ENCODE data around the gene MPRIP.

Gene MPRIP

GRCh38 chr17:17084941-17085340 is 42.7 kb downstream of the MPRIP start:
- DNase-seq (ENCODE audit: low read depth, low spot score) = no peak

- DNase-seq (ENCODE audit: low read depth, low spot score) = no peak
These were observed 44.3 kb downstream of the MPRIP start for GRCh38 chr17:17086585-17086984.

- no peak for DNase-seq (ENCODE audit: low read depth, low spot score)
These were observed 45.3 kb downstream of the MPRIP start for GRCh38 chr17:17087424-17088015.

- DNase-seq (ENCODE audit: low read depth, low spot score) = no peak
These were observed 45.8 kb downstream of the MPRIP start for GRCh38 chr17:17088086-17088485.

GRCh38 chr17:17088541-17089525 is 46.6 kb downstream of the MPRIP start:
- DNase-seq (ENCODE audit: low read depth, low spot score) = no peak

- DNase-seq (ENCODE audit: low read depth, low spot score) = no peak
These were observed 47.8 kb downstream of the MPRIP start for GRCh38 chr17:17089796-17090641.

GRCh38 chr17:17090642-17091103 is 48.4 kb downstream of the MPRIP start:
- no peak for DNase-seq (ENCODE audit: low read depth, low spot score)

- no peak for DNase-seq (ENCODE audit: low read depth, low spot score)
These were observed 49.0 kb downstream of the MPRIP start for GRCh38 chr17:17091276-17091675.

GRCh38 chr17:17091856-17092756 is 49.8 kb downstream of the MPRIP start:
- no peak for DNase-seq (ENCODE audit: low read depth, low spot score)

- no peak for DNase-seq (ENCODE audit: low read depth, low spot score)
These were observed 51.5 kb downstream of the MPRIP start for GRCh38 chr17:17093764-17094163.

- DNase-seq (ENCODE audit: low read depth, low spot score) = no peak
These were observed 54.4 kb downstream of the MPRIP start for GRCh38 chr17:17096438-17097178.

GRCh38 chr17:17097763-17098345 is 55.6 kb downstream of the MPRIP start:
- no peak for DNase-seq (ENCODE audit: low read depth, low spot score)

- no peak for DNase-seq (ENCODE audit: low read depth, low spot score)
These were observed 56.4 kb downstream of the MPRIP start for GRCh38 chr17:17098551-17099179.

GRCh38 chr17:17102176-17102575 is 59.9 kb downstream of the MPRIP start:
- DNase-seq (ENCODE audit: low read depth, low spot score) = no peak

GRCh38 chr17:17103160-17103559 is 60.9 kb downstream of the MPRIP start:
- DNase-seq (ENCODE audit: low read depth, low spot score) = no peak

GRCh38 chr17:17104036-17104435 is 61.8 kb downstream of the MPRIP start:
- no peak for DNase-seq (ENCODE audit: low read depth, low spot score)

GRCh38 chr17:17104494-17104893 is 62.2 kb downstream of the MPRIP start:
- DNase-seq (ENCODE audit: low read depth, low spot score) = no peak

GRCh38 chr17:17105976-17106375 is 63.7 kb downstream of the MPRIP start:
- DNase-seq (ENCODE audit: low read depth, low spot score) = no peak

GRCh38 chr17:17106756-17107155 is 64.5 kb downstream of the MPRIP start:
- no peak for DNase-seq (ENCODE audit: low read depth, low spot score)
